Lung (tissue), 12 donors: ENCODE data around the gene ADGRD1. TPM values are rescaled to one million over a fixed set of nuclear protein-coding genes. Genes with fewer than 3 reads are reported as not detected.
A peak's percentile ranks its signal among the peaks of the same experiment; 100 is the strongest.

Experiments used
- ATAC-seq: fragments of 200-7000 bp; cut with Tn5 transposase; one replicate; pipeline ENCODE4 v1.9.1; 2020; ENCODE audit warnings: moderate number of reproducible peaks; ENCODE audit not compliant: insufficient read depth, low FRiP score
- DNase-seq, 3 donors: peaks; one replicate each; pipeline ENCODE4 v3.0.0-alpha.2; 2013 to 2017
- H3K27ac ChIP-seq, 2 donors: one replicate each; pipeline ENCODE4 v1.5.1; 2013; ENCODE audit warnings: mild to moderate bottlenecking in 2 of 2, moderate library complexity in 2 of 2, control low read depth in 1 of 2, inconsistent platforms in 1 of 2, low read depth in 1 of 2, low read length in 1 of 2
- H3K27me3 ChIP-seq, 3 donors: one replicate each; pipeline ENCODE4 v1.5.1; 2013; ENCODE audit warnings: low read length in 2 of 3; ENCODE audit not compliant: control insufficient read depth in 3 of 3, insufficient read depth in 3 of 3
- H3K36me3 ChIP-seq, 4 donors: one replicate each; pipeline ENCODE4 v1.5.1; 2013; ENCODE audit warnings: low read length in 4 of 4, mild to moderate bottlenecking in 1 of 4, moderate library complexity in 1 of 4; ENCODE audit not compliant: control insufficient read depth in 4 of 4, insufficient read depth in 4 of 4
- H3K4me1 ChIP-seq, 5 donors: one replicate each; pipeline ENCODE4 v1.5.1; 2013; ENCODE audit warnings: low read length in 5 of 5, mild to moderate bottlenecking in 2 of 5, moderate library complexity in 1 of 5; ENCODE audit not compliant: control insufficient read depth in 5 of 5, insufficient read depth in 5 of 5
- H3K4me3 ChIP-seq: one replicate; pipeline ENCODE4 v1.5.1; 2013; ENCODE audit warnings: mild to moderate bottlenecking, control low read depth, moderate library complexity
- H3K9ac ChIP-seq, 2 donors: one replicate each; pipeline ENCODE4 v1.5.1; 2013; ENCODE audit warnings: low read length in 2 of 2, control low read depth in 1 of 2; ENCODE audit not compliant: insufficient read depth in 1 of 2
- H3K9me3 ChIP-seq, 4 donors: one replicate each; pipeline ENCODE4 v1.5.1; 2013; ENCODE audit warnings: low read length in 3 of 4, mild to moderate bottlenecking in 1 of 4, moderate library complexity in 1 of 4; ENCODE audit not compliant: control insufficient read depth in 4 of 4, insufficient read depth in 3 of 4
- CTCF ChIP-seq: IDR thresholded peaks from 2 replicates; pipeline ENCODE4 v1.5.1; 2012; ENCODE audit warnings: mild to moderate bottlenecking; ENCODE audit errors: control extremely low read depth, extremely low read depth
- WGBS, 2 donors: extraction: QIAGEN DNeasy Blood & Tissue Kit; methylation state at CpG; one replicate each; pipeline ENCODE4 v1.1.7; 2013; 5-methylcytosine and 5-hydroxymethylcytosine counted together
- polyA plus RNA-seq, 2 donors: library from polyadenylated mRNA; stranded (reverse); fragments of 200-250 nt; gene quantifications; one replicate each; pipeline ENCODE4 v1.2.1, GENCODE V29; 2013
- total RNA-seq, 2 donors: library from RNA; depleted of rRNA in 1 of 2; stranded (reverse); fragments of >200 nt in 1 of 2; gene quantifications; one replicate each; pipeline ENCODE4 v1.2.1, GENCODE V29; 2014 to 2021
- donor health status: control.
- donor health status: control.
- donor health status: Bipolar disorder and iron deficiency.
- donor health status: healthy.
- donor health status: DM: yes; HTN: yes; CAD: no.

The ADGRD1 gene
- total and polyA plus RNA-seq, 4 donors, result 23.5 to 85.6 (median 46.7) TPM

- H3K4me1 ChIP-seq, result peaks cover 0 to 2% (median 0%) of the 10 kb centered on the region in 5 donors
- no peaks in the 10 kb centered on the region for H3K27me3 ChIP-seq
- peak overlapping the region in 1 of 2 donors; percentile 13 for H3K27ac ChIP-seq
- H3K36me3 ChIP-seq, result peaks cover 0 to 3% (median 0%) of the 10 kb centered on the region in 4 donors
- no peak overlapping the region for H3K4me3 ChIP-seq
- H3K9me3 ChIP-seq, result no peaks in the 10 kb centered on the region
- no peak for DNase-seq
- no peak for TF ChIP-seq CTCF
- H3K9ac ChIP-seq, result no peak overlapping the region
- no peak for ATAC-seq
- WGBS, 2 donors, result 84 to 90% methylated on average over 23 of the region's 23 CpGs
Observed at GRCh38 chr12:131025939-131026702, 72.4 kb downstream of the ADGRD1 start.

- no peaks in the 10 kb centered on the region for H3K9me3 ChIP-seq
- peaks cover 0 to 3% (median 0%) of the 10 kb centered on the region in 4 donors for H3K36me3 ChIP-seq
- no peak for ATAC-seq
- no peak overlapping the region for H3K4me3 ChIP-seq
- 87 to 89% methylated on average over 11 of the region's 11 CpGs for WGBS, 2 donors
- no peak overlapping the region for H3K27ac ChIP-seq
- DNase-seq, result no peak
- no peaks in the 10 kb centered on the region for H3K27me3 ChIP-seq
- peaks cover 0 to 2% (median 0%) of the 10 kb centered on the region in 5 donors for H3K4me1 ChIP-seq
- no peak for TF ChIP-seq CTCF
- H3K9ac ChIP-seq, result no peak overlapping the region
Observed at GRCh38 chr12:131026754-131027153, 73.0 kb downstream of the ADGRD1 start.

- 81 to 93% methylated on average over 9 of the region's 9 CpGs for WGBS, 2 donors
- no peak overlapping the region for H3K27ac ChIP-seq
- no peaks in the 10 kb centered on the region for H3K9me3 ChIP-seq
Observed at GRCh38 chr12:131027264-131027663, 73.6 kb downstream of the ADGRD1 start.

More at GRCh38 chr12:131027264-131027663, 73.6 kb downstream of the ADGRD1 start:
- Histone ChIP-seq H3K9ac (no peak overlapping the region), H3K4me1 (peaks cover 0 to 2% (median 0%) of the 10 kb centered on the region in 5 donors), H3K27me3 (no peaks in the 10 kb centered on the region), H3K4me3 (no peak overlapping the region), H3K36me3 (peaks cover 0 to 3% (median 0%) of the 10 kb centered on the region in 4 donors)
- ATAC-seq, result no peak
- TF ChIP-seq CTCF, result no peak
- DNase-seq, result no peak
